OCI-LY7 (cell line): ENCODE results near the gene SNX14. TPM values are rescaled to one million over a fixed set of nuclear protein-coding genes. Genes with fewer than 3 reads are reported as not detected.

Source experiments
- BruUV-seq: library from RNA; stranded (reverse); fragments of 400-500 nt; replicated peaks from 2 replicates; lab custom pipeline; 2021; lab: Mats Ljungman, UMichigan
- CTCF ChIA-PET: fragments of 300-600 bp; sonication (Branson Sonifier 250); formaldehyde crosslinking; loops from one replicate; lab custom pipeline; 2022; ENCODE audit warnings: antibody characterized with exemption; ENCODE audit not compliant: unreplicated experiment; lab: Charles Lee
- POLR2A ChIA-PET: fragments of 300-600 bp; sonication (Branson Sonifier 250); formaldehyde crosslinking; loops from one replicate; lab custom pipeline; 2022; ENCODE audit warnings: antibody characterized with exemption; lab: Charles Lee
- DNase-seq: peaks from one replicate; pipeline ENCODE4 v3.0.0-alpha.2; 2015; ENCODE audit warnings: low spot score
- H2AFZ ChIP-seq: fragments of 200-600 bp; sonication (generic), shearing (Covaris generic); 2 replicates; pipeline ENCODE4 v1.6.1; 2014; ENCODE audit warnings: mild to moderate bottlenecking, antibody characterized with exemption, low read length, moderate library complexity
- H3K27ac ChIP-seq: fragments of 200-600 bp; sonication (generic); 2 replicates; pipeline ENCODE4 v1.5.1; 2014; ENCODE audit warnings: mixed run types, low read depth, mild to moderate bottlenecking, moderate library complexity, low read length, inconsistent platforms; ENCODE audit not compliant: poor library complexity, severe bottlenecking
- H3K36me3 ChIP-seq: fragments of 200-600 bp; sonication (generic); 2 replicates; pipeline ENCODE4 v1.6.1; 2014; ENCODE audit warnings: mild to moderate bottlenecking, antibody characterized with exemption, low read length, moderate library complexity, mixed read lengths; ENCODE audit not compliant: insufficient read depth
- H3K4me1 ChIP-seq: fragments of 200-600 bp; sonication (generic); 2 replicates; pipeline ENCODE4 v1.5.1; 2014; ENCODE audit warnings: mild to moderate bottlenecking, low read length; ENCODE audit not compliant: insufficient read depth, poor library complexity, severe bottlenecking
- H3K4me2 ChIP-seq: fragments of 200-600 bp; sonication (generic); 2 replicates; pipeline ENCODE4 v1.6.1; 2014; ENCODE audit warnings: mild to moderate bottlenecking, low read length
- H3K4me3 ChIP-seq: fragments of 200-600 bp; sonication (generic); 2 replicates; pipeline ENCODE4 v1.5.1; 2014; ENCODE audit warnings: mild to moderate bottlenecking, low read depth, low read length; ENCODE audit not compliant: poor library complexity, severe bottlenecking
- H3K79me2 ChIP-seq: fragments of 200-600 bp; sonication (generic); 2 replicates; pipeline ENCODE4 v1.6.1; 2016; ENCODE audit warnings: low read depth, mild to moderate bottlenecking, low read length, moderate library complexity, mixed read lengths; ENCODE audit not compliant: insufficient read depth
- H3K9me2 ChIP-seq: fragments of 200-600 bp; sonication (generic); 2 replicates; pipeline ENCODE4 v1.6.1; 2016; ENCODE audit warnings: mild to moderate bottlenecking, low read length, mixed read lengths; ENCODE audit not compliant: insufficient read depth
- H3K9me3 ChIP-seq: fragments of 200-600 bp; sonication (generic); 2 replicates; pipeline ENCODE4 v1.6.1; 2014; ENCODE audit warnings: mild to moderate bottlenecking, mixed run types, low read length, mixed read lengths
- H4K20me1 ChIP-seq: fragments of 200-600 bp; sonication (generic); 2 replicates; pipeline ENCODE4 v1.6.1; 2014; ENCODE audit warnings: mild to moderate bottlenecking, antibody characterized with exemption, low read length, moderate library complexity, mixed read lengths; ENCODE audit not compliant: insufficient read depth
- EZH2phosphoT487 ChIP-seq: fragments of 200-600 bp; sonication (generic); IDR thresholded peaks from 2 replicates; pipeline ENCODE4 v1.6.1; 2018; ENCODE audit warnings: low read depth, borderline replicate concordance, mild to moderate bottlenecking, mixed run types, antibody characterized with exemption, low read length, moderate library complexity, mixed read lengths
- intact Hi-C: fragments of 100-400 bp; cut with micrococcal nuclease; formaldehyde crosslinking; loops from one replicate; pipeline ENCODE4 v1.10.0; 2022; ENCODE audit not compliant: unreplicated experiment
- total RNA-seq, 2 experiments: library from RNA; depleted of rRNA in 1 of 2; stranded (reverse); fragments of >200 nt in 1 of 2; shearing (Covaris generic) in 1 of 2; gene quantifications; 2 replicates each; pipeline ENCODE4 v1.2.3, GENCODE V29; 2014 to 2022
- TF ChIP-seq, protein P1 (sequence below): fragments of 200-600 bp; sonication (generic); conservative IDR thresholded peaks from 2 replicates; pipeline ENCODE4 v1.5.1; 2014; ENCODE audit warnings: mild to moderate bottlenecking, antibody characterized with exemption, low read length, moderate library complexity, mixed read lengths

The SNX14 gene
- total RNA-seq, 2 experiments from 2014 or later: 73.4 to 75.3 TPM

DNA sequence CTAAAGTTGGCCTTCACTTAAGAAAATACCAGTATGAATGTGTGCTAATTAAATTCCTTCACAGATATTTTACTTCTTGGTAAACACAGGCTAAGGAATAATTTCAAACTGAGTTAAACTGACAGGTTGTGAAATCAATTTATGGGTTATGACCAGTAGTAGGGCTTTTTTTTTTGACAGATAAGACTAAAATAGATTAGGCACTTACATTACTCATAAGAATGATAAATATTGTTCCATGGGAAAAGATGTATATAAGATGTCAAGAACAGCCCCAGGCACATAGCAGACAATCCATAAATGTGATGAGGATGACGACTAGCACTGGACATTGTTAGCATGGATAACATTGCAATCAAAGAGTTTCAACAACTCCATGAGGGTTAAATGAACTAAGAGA lies 120.9 kb downstream of the SNX14 start:
- intact Hi-C loops: no loop called here
- Histone ChIP-seq H4K20me1 (no peaks in the 10 kb centered on the region), H3K4me1 (no peaks in the 10 kb centered on the region), H3K79me2 (no peaks in the 10 kb centered on the region), H3K36me3 (no peaks in the 10 kb centered on the region), H3K27ac (no peak overlapping the region), H2AFZ (no peak overlapping the region), H3K9me2 (no peaks in the 10 kb centered on the region), H3K4me3 (no peak overlapping the region), H3K9me3 (no peaks in the 10 kb centered on the region), H3K4me2 (no peak overlapping the region)
- no TSS peak for BruUV-seq
- ChIA-PET CTCF (no interaction called here), POLR2A (no interaction called here)
- DNase-seq: no peak
- TF ChIP-seq, protein P1, sequence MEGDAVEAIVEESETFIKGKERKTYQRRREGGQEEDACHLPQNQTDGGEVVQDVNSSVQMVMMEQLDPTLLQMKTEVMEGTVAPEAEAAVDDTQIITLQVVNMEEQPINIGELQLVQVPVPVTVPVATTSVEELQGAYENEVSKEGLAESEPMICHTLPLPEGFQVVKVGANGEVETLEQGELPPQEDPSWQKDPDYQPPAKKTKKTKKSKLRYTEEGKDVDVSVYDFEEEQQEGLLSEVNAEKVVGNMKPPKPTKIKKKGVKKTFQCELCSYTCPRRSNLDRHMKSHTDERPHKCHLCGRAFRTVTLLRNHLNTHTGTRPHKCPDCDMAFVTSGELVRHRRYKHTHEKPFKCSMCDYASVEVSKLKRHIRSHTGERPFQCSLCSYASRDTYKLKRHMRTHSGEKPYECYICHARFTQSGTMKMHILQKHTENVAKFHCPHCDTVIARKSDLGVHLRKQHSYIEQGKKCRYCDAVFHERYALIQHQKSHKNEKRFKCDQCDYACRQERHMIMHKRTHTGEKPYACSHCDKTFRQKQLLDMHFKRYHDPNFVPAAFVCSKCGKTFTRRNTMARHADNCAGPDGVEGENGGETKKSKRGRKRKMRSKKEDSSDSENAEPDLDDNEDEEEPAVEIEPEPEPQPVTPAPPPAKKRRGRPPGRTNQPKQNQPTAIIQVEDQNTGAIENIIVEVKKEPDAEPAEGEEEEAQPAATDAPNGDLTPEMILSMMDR: no peak
- no peak for TF ChIP-seq EZH2phosphoT487

DNA sequence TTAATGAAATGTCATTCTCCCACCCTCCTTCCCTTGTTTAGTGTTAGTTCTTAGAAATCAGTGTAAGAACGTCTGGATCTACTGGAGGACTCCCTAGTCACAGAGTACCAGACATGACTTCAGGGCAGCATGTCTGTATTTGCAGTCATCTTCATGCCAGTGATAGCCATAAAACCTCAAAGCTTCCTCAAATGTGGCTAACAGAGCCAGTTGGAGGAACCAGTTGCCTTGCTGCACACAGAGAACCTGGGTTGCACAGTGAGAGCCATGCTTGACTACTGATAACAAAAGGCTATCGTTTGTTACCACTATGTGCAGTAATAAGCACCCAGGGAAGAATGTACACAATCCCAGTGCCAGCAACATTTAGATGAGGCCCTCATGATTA lies 123.6 kb downstream of the SNX14 start:
- CTCF ChIA-PET: no interaction called here
- no peak for DNase-seq
- Histone ChIP-seq H3K4me1 (no peaks in the 10 kb centered on the region), H3K79me2 (no peaks in the 10 kb centered on the region), H3K9me3 (no peaks in the 10 kb centered on the region), H3K9me2 (no peaks in the 10 kb centered on the region), H3K4me3 (no peak overlapping the region), H3K4me2 (no peak overlapping the region), H2AFZ (no peak overlapping the region), H3K27ac (no peak overlapping the region), H3K36me3 (no peaks in the 10 kb centered on the region), H4K20me1 (no peaks in the 10 kb centered on the region)
- POLR2A ChIA-PET: no interaction called here
- TF ChIP-seq, protein P1: no peak
- no peak for TF ChIP-seq EZH2phosphoT487
- intact Hi-C loops: no loop called here
- no TSS peak for BruUV-seq

DNA sequence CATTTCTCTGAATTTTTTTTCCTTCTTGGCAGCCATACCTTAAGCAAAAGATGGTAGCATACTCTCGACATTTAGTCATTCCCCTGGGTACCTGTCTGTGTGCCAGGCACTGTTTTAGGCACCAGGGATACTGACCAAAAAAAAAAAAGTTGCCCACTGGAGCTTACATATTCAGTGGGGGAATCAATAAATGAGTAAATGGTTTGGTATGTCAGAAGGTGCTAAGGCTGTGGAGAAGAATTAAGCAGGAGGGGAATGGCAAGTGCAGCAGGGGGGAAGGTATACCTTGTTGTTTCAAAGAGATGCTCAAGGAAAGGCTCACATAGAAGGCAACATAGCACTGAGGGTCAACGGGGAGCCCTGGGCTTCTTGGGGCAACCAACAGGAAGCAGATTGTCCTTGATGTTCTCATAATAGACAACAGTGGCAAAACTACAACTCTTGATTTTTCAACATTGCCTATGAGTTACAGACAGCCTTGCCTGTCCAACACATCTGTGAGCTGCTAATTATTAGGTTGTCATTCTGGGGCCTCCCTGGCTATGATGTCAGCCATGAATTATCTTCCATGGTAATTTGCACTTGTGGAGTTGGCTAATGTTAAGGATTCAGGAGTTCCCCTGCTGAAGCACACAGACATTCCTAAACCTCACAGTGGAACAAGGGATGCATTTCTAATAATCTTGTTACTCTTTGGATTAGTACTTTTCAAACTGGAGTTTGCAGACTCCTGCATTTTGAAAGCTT lies 124.2 kb downstream of the SNX14 start:
- Histone ChIP-seq H3K4me1 (no peaks in the 10 kb centered on the region), H3K27ac (no peak overlapping the region), H4K20me1 (no peaks in the 10 kb centered on the region), H2AFZ (no peak overlapping the region), H3K36me3 (no peaks in the 10 kb centered on the region), H3K4me2 (no peak overlapping the region), H3K9me3 (no peaks in the 10 kb centered on the region), H3K4me3 (no peak overlapping the region), H3K79me2 (no peaks in the 10 kb centered on the region), H3K9me2 (no peaks in the 10 kb centered on the region)
- DNase-seq: no peak
- no TSS peak for BruUV-seq
- intact Hi-C loops: no loop called here
- no peak for TF ChIP-seq EZH2phosphoT487
- TF ChIP-seq, protein P1: no peak
- CTCF ChIA-PET: no interaction called here
- POLR2A ChIA-PET: no interaction called here
